ENCODE measurements around the gene HTT. TPM values are rescaled to one million over a fixed set of nuclear protein-coding genes. Genes with fewer than 3 reads are reported as not detected.
A peak's percentile ranks its signal among the peaks of the same experiment; 100 is the strongest.

Gene HTT
- total and polyA plus RNA-seq, 4 donors, result 8.6 to 39.8 (median 16.4) TPM

DNA sequence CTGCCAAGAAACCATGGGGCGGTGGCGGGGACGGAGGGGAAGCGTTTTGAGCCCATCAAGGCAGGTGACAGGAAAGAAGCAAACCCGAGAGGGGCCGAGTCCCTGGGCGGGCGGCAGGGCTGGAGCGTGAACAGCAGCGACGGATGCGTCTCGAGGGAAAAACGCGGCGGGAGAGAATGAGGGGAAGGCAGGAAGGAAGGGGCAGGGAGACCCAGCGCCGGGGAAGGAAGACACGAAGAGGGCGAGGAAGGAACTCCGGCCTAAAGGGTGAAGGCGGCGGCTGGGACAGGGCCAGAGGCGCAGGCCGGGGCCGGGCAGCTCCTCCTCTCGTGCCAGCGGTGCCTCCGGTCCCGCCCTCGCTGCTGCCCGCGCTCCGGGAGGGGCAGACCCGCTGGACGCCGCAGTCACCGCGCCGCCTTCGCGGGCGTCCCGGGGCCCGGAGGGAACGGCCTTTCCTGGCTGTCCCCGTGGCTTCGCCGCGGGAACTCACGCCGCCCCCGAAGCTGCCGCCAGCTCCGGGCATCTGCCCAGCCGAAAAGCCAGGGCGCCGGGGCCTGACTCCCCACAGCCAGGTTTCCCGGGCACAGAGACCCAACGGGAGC lies 217.6 kb downstream of the HTT start:
- Histone ChIP-seq H3K9ac (ENCODE audit: low read depth in 1 of 2, low read length in 2 of 2) (peak overlapping the region; percentile 33 to 77), H3K9me3 (ENCODE audit: control insufficient read depth in 4 of 4, low read length in 3 of 4) (no peaks in the 10 kb centered on the region), H3K36me3 (ENCODE audit: control insufficient read depth in 4 of 4, insufficient read depth in 3 of 4, low read depth in 1 of 4, low read length in 3 of 4) (no peaks in the 10 kb centered on the region), H3K4me1 (ENCODE audit: control insufficient read depth in 4 of 4, insufficient read depth in 4 of 4, low read length in 3 of 4) (peaks cover 6 to 18% (median 14%) of the 10 kb centered on the region in 4 donors), H3K27ac (ENCODE audit: low read depth in 1 of 2, low read length in 2 of 2) (peak overlapping the region; percentile 86 to 90), H3K4me3 (ENCODE audit: low read depth in 1 of 3, low read length in 3 of 3) (peak overlapping the region; percentile 76 to 94 (median 85)), H3K27me3 (ENCODE audit: control insufficient read depth in 4 of 4, insufficient read depth in 4 of 4, low read length in 3 of 4) (peaks cover 0 to 2% (median 0%) of the 10 kb centered on the region in 4 donors)
- TF ChIP-seq GABPA (IDR thresholded peaks at IDR 0.05 in 1 of 2, conservative IDR thresholded peaks at IDR 0.05 in 1 of 2) (no peak), RXRA (IDR thresholded peaks at IDR 0.05) (no peak), FOXA2 (IDR thresholded peaks at IDR 0.05) (no peak), EGR1 (IDR thresholded peaks at IDR 0.05; ENCODE audit: low read depth in 2 of 2) (no peak), FOXA1 (IDR thresholded peaks at IDR 0.05) (no peak), HNF4A (conservative IDR thresholded peaks at IDR 0.05) (no peak)
- TF ChIP-seq, protein P1, sequence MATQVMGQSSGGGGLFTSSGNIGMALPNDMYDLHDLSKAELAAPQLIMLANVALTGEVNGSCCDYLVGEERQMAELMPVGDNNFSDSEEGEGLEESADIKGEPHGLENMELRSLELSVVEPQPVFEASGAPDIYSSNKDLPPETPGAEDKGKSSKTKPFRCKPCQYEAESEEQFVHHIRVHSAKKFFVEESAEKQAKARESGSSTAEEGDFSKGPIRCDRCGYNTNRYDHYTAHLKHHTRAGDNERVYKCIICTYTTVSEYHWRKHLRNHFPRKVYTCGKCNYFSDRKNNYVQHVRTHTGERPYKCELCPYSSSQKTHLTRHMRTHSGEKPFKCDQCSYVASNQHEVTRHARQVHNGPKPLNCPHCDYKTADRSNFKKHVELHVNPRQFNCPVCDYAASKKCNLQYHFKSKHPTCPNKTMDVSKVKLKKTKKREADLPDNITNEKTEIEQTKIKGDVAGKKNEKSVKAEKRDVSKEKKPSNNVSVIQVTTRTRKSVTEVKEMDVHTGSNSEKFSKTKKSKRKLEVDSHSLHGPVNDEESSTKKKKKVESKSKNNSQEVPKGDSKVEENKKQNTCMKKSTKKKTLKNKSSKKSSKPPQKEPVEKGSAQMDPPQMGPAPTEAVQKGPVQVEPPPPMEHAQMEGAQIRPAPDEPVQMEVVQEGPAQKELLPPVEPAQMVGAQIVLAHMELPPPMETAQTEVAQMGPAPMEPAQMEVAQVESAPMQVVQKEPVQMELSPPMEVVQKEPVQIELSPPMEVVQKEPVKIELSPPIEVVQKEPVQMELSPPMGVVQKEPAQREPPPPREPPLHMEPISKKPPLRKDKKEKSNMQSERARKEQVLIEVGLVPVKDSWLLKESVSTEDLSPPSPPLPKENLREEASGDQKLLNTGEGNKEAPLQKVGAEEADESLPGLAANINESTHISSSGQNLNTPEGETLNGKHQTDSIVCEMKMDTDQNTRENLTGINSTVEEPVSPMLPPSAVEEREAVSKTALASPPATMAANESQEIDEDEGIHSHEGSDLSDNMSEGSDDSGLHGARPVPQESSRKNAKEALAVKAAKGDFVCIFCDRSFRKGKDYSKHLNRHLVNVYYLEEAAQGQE (IDR thresholded peaks at IDR 0.05), result no peak
- TF ChIP-seq, protein P2, sequence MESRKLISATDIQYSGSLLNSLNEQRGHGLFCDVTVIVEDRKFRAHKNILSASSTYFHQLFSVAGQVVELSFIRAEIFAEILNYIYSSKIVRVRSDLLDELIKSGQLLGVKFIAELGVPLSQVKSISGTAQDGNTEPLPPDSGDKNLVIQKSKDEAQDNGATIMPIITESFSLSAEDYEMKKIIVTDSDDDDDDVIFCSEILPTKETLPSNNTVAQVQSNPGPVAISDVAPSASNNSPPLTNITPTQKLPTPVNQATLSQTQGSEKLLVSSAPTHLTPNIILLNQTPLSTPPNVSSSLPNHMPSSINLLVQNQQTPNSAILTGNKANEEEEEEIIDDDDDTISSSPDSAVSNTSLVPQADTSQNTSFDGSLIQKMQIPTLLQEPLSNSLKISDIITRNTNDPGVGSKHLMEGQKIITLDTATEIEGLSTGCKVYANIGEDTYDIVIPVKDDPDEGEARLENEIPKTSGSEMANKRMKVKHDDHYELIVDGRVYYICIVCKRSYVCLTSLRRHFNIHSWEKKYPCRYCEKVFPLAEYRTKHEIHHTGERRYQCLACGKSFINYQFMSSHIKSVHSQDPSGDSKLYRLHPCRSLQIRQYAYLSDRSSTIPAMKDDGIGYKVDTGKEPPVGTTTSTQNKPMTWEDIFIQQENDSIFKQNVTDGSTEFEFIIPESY (IDR thresholded peaks at IDR 0.05), result no peak
- DNase-seq (ENCODE audit: low spot score), result no peak
- WGBS, result under 1% methylated on average over 60 of the region's 60 CpGs

DNA sequence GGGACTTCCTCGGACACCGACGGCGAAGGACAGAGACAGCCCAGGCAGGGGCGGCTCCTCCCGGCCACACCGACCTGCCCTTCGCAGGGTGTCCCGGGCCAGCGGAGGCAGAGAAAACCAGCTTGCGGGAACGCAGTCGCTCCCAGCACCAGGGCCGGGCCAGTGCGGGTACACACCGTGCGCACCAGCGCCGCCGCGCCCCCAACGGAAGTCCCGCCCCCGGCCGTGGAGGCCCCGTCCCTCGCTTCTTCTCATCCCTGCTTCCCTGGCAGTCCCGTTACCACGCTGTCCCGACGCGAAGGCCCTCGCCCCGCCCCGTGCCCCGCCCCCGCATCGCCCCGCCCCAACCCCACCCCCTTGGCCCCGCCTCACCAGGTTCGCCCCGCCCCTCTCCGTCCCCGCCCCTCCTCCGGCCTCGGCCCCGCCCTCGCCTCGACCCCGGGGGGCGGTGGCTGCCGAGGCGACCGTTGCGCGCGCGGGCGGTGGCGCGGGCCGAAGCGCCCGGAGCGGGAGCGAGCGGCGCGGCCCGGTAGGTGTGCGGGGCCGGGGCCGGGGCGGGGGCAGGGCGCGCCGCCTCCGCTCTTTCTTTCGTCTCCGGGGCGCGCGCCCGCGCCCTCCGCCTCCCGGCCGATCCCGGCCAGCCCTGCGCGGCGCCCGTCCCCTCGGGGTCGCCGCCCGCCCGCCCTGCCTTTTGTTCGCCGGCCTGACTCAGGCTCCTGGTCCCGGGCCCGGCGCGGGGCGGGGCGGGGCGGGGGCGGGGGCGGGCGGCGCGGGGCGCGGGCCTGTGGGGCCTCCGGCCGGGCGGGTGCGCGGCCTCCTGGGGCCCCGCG lies 218.3 kb downstream of the HTT start, which contains the start of gene RGS12:
TSS of gene RGS12 (plus strand) at position 451 of the 830 bp plus-strand sequence. CDS start 23,150 bp downstream, outside the sequence.
- no peaks in the 10 kb centered on the region for H3K36me3 ChIP-seq (ENCODE audit: control insufficient read depth in 4 of 4, insufficient read depth in 3 of 4, low read depth in 1 of 4, low read length in 3 of 4)
- peak; percentile 93 for DNase-seq (ENCODE audit: low spot score)
- H3K27me3 ChIP-seq (ENCODE audit: control insufficient read depth in 4 of 4, insufficient read depth in 4 of 4, low read length in 3 of 4), result no peaks in the 10 kb centered on the region
- under 1% methylated on average over 120 of the region's 121 CpGs for WGBS
- H3K4me1 ChIP-seq (ENCODE audit: control insufficient read depth in 4 of 4, insufficient read depth in 4 of 4, low read length in 3 of 4), result peaks cover 6 to 18% (median 14%) of the 10 kb centered on the region in 4 donors
- H3K4me3 ChIP-seq (ENCODE audit: low read depth in 1 of 3, low read length in 3 of 3), result peak within 1 kb of the TSS; percentile 76 to 94 (median 85)
- TF ChIP-seq RXRA (IDR thresholded peaks at IDR 0.05) (no peak), EGR1 (IDR thresholded peaks at IDR 0.05; ENCODE audit: low read depth in 2 of 2) (no peak), NR2F2 (IDR thresholded peaks at IDR 0.05) (no peak), YY1 (IDR thresholded peaks at IDR 0.05) (no peak), HNF4G (IDR thresholded peaks at IDR 0.05) (no peak), RAD21 (IDR thresholded peaks at IDR 0.05) (no peak), FOXA1 (IDR thresholded peaks at IDR 0.05) (no peak), GABPA (IDR thresholded peaks at IDR 0.05 in 1 of 2, conservative IDR thresholded peaks at IDR 0.05 in 1 of 2) (peak; percentile 32 to 76), SP1 (IDR thresholded peaks at IDR 0.05) (peak; percentile 27), JUND (IDR thresholded peaks at IDR 0.05) (no peak), TAF1 (conservative IDR thresholded peaks at IDR 0.05) (no peak), FOXA2 (IDR thresholded peaks at IDR 0.05) (no peak)
- TF ChIP-seq, protein P3, sequence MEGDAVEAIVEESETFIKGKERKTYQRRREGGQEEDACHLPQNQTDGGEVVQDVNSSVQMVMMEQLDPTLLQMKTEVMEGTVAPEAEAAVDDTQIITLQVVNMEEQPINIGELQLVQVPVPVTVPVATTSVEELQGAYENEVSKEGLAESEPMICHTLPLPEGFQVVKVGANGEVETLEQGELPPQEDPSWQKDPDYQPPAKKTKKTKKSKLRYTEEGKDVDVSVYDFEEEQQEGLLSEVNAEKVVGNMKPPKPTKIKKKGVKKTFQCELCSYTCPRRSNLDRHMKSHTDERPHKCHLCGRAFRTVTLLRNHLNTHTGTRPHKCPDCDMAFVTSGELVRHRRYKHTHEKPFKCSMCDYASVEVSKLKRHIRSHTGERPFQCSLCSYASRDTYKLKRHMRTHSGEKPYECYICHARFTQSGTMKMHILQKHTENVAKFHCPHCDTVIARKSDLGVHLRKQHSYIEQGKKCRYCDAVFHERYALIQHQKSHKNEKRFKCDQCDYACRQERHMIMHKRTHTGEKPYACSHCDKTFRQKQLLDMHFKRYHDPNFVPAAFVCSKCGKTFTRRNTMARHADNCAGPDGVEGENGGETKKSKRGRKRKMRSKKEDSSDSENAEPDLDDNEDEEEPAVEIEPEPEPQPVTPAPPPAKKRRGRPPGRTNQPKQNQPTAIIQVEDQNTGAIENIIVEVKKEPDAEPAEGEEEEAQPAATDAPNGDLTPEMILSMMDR (IDR thresholded peaks at IDR 0.05; ENCODE audit: low read depth, low read length, missing input control), result no peak
- TF ChIP-seq, protein P4, sequence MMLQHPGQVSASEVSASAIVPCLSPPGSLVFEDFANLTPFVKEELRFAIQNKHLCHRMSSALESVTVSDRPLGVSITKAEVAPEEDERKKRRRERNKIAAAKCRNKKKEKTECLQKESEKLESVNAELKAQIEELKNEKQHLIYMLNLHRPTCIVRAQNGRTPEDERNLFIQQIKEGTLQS (IDR thresholded peaks at IDR 0.05), result no peak
- TF ChIP-seq, protein P5, sequence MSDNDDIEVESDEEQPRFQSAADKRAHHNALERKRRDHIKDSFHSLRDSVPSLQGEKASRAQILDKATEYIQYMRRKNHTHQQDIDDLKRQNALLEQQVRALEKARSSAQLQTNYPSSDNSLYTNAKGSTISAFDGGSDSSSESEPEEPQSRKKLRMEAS (IDR thresholded peaks at IDR 0.05), result no peak
- TF ChIP-seq, protein P1 (IDR thresholded peaks at IDR 0.05), result no peak
- H3K27ac ChIP-seq (ENCODE audit: low read depth in 1 of 2, low read length in 2 of 2), result peak within 1 kb of the TSS; percentile 86 to 90
- no peaks in the 10 kb centered on the region for H3K9me3 ChIP-seq (ENCODE audit: control insufficient read depth in 4 of 4, low read length in 3 of 4)
- H3K9ac ChIP-seq (ENCODE audit: low read depth in 1 of 2, low read length in 2 of 2), result peak within 1 kb of the TSS; percentile 72 to 77
